SU-DHL-6 (cell line): ENCODE measurements around the gene ZDHHC11B.
"Not testable (repeated sequence)": the region's sequence is repeated elsewhere in the genome, so short reads cannot be mapped to it uniquely, and the experiment has no call there.

Experiments used
- H2AFZ ChIP-seq: fragments of 200-600 bp; sonication (generic); 2 replicates; pipeline ENCODE4 v1.6.1; 2014; ENCODE audit warnings: low read depth, mild to moderate bottlenecking, moderate library complexity, mixed read lengths, antibody characterized with exemption, low read length; ENCODE audit not compliant: severe bottlenecking
- H3F3A ChIP-seq: fragments of 200-600 bp; shearing (Covaris generic); 2 replicates; pipeline ENCODE4 v1.6.0; 2016; ENCODE audit warnings: antibody characterized with exemption, mild to moderate bottlenecking; ENCODE audit not compliant: insufficient read depth
- H3K27ac ChIP-seq: fragments of 200-600 bp; sonication (generic); 2 replicates; pipeline ENCODE4 v1.5.1; 2016; ENCODE audit warnings: low read depth, mild to moderate bottlenecking, low read length, moderate library complexity, mixed read lengths
- H3K27me3 ChIP-seq: fragments of 200-600 bp; sonication (generic), shearing (Covaris generic); 2 replicates; pipeline ENCODE4 v1.6.0; 2014; ENCODE audit warnings: mild to moderate bottlenecking, low read length
- H3K36me3 ChIP-seq: fragments of 200-600 bp; sonication (generic); 2 replicates; pipeline ENCODE4 v1.6.1; 2014; ENCODE audit warnings: mild to moderate bottlenecking, low read length, mixed read lengths
- H3K4me2 ChIP-seq: fragments of 300-600, 200-600 bp; shearing (Covaris generic), sonication (generic); 2 replicates; pipeline ENCODE4 v1.6.0; 2014; ENCODE audit warnings: low read length, low read depth, mild to moderate bottlenecking; ENCODE audit not compliant: poor library complexity, severe bottlenecking
- H3K4me3 ChIP-seq: fragments of 200-600 bp; sonication (generic); 2 replicates; pipeline ENCODE4 v1.5.1; 2014; ENCODE audit warnings: antibody characterized with exemption, low read length, mild to moderate bottlenecking, mixed read lengths; ENCODE audit not compliant: insufficient read depth, poor library complexity, severe bottlenecking
- H3K79me2 ChIP-seq: fragments of 200-600 bp; sonication (generic); 2 replicates; pipeline ENCODE4 v1.6.1; 2014; ENCODE audit warnings: mild to moderate bottlenecking, low read length, moderate library complexity; ENCODE audit not compliant: insufficient read depth
- H3K9ac ChIP-seq: fragments of 200-600 bp; sonication (generic); 2 replicates; pipeline ENCODE4 v1.7.0; 2014; ENCODE audit warnings: mild to moderate bottlenecking, low read length
- H3K9me2 ChIP-seq: fragments of 200-600 bp; sonication (generic); replicated peaks from 2 replicates; pipeline ENCODE4 v1.6.1; 2014; ENCODE audit warnings: low read length; ENCODE audit not compliant: insufficient read depth
- H3K9me3 ChIP-seq: fragments of 200-600 bp; sonication (generic); 2 replicates; pipeline ENCODE4 v1.6.1; 2014; ENCODE audit warnings: low read length, mixed read lengths; ENCODE audit not compliant: insufficient read depth
- H4K20me1 ChIP-seq: fragments of 200-600 bp; sonication (generic); 2 replicates; pipeline ENCODE4 v1.6.1; 2014; ENCODE audit warnings: low read depth, mild to moderate bottlenecking, antibody characterized with exemption, low read length, moderate library complexity, mixed read lengths
- EZH2phosphoT487 ChIP-seq: fragments of 200-600 bp; sonication (generic), shearing (Covaris generic); conservative IDR thresholded peaks from 2 replicates; pipeline ENCODE4 v1.6.1; 2018; ENCODE audit warnings: mild to moderate bottlenecking, antibody characterized with exemption, low read length, moderate library complexity, mixed read lengths
- TF ChIP-seq, protein P1 (sequence below): fragments of 200-600 bp; sonication (generic); IDR thresholded peaks from one replicate; pipeline ENCODE4 v1.5.1; 2017; ENCODE audit warnings: antibody characterized with exemption, mild to moderate bottlenecking, low read length, moderate library complexity; ENCODE audit not compliant: insufficient read depth, poor library complexity, severe bottlenecking

The ZDHHC11B gene, protein sequence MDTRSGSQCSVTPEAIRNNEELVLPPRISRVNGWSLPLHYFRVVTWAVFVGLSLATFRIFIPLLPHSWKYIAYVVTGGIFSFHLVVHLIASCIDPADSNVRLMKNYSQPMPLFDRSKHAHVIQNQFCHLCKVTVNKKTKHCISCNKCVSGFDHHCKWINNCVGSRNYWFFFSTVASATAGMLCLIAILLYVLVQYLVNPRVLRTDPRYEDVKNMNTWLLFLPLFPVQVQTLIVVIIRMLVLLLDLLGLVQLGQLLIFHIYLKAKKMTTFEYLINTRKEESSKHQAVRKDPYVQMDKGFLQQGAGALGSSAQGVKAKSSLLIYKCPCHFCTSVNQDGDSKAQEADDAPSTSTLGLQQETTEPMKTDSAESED

DNA sequence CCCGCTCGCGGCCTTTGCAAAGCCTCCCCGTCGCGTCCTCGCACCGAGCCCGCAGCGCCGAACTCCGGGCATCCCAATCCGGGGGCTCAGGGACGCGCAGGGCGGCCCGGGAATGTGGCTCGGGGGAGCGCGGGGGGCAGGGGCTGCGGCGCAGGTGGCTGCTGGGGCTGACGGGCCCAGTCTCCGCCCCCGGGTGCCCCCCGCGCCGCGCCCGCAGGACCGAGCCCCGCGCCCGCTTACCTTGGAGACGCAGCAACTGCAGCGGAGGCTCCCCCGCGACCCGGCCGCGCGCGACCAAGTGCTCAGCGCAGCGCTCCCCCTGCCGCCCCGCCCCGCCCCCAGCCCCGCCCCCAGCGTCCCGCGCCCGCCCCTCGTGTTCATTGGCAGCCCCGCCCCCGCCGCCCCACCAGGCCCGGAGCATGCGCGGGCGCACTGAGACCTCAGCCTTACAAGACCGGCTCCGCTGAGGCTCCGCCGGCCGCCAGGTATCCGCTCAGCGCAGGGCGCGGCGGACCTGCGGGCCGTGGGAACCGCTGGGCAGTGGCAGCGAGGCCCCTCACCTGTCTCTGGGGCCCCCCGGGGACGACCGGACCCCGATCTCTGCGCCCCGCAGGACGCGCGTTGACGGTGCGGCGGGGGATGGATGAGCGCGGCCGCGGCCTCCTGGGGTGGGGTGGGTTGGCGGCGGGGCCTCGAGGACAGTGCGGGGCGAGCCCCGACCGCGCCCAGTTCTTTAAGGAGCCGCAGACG lies at the start of gene ZDHHC11B:
ZDHHC11B (minus strand) TSS at position 302 of the 750 bp plus-strand sequence. CDS start 17,810 bp downstream, outside the sequence.
- not testable (repeated sequence) for H4K20me1 ChIP-seq, H3K27me3 ChIP-seq, H3K36me3 ChIP-seq, H3K9me3 ChIP-seq, H3K27ac ChIP-seq, H3K9me2 ChIP-seq, H3F3A ChIP-seq, H3K79me2 ChIP-seq
- Histone ChIP-seq H2AFZ (peak within 1 kb of the TSS; percentile 74), H3K4me3 (peak within 1 kb of the TSS; percentile 52), H3K4me2 (peak within 1 kb of the TSS; percentile 57), H3K9ac (peak within 1 kb of the TSS; percentile 43)

DNA sequence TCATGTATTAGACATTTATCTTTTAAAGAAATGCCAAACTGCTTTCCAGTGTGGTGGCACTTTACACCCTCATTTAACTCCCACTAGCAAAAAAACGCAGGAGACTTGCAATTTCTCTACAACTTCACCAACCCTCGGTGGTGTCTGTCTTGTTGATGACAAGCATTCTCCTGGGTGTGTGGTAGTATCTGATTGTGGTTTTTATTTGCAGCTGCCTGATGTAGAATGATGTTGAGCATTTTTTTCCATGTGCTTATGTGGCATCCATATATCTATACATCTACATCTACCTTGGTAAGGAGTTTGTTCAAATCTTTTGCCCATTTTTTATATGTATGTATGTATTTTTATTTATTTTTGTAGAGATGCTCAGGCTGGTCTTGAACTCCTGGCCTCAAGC lies 49.5 kb upstream of the ZDHHC11B start:
- not testable (repeated sequence) for H4K20me1 ChIP-seq, H3K9me2 ChIP-seq, H3K36me3 ChIP-seq, H3F3A ChIP-seq, H3K9ac ChIP-seq, H3K4me2 ChIP-seq, H3K9me3 ChIP-seq, H3K27me3 ChIP-seq, H2AFZ ChIP-seq, H3K79me2 ChIP-seq, H3K27ac ChIP-seq, H3K4me3 ChIP-seq

DNA sequence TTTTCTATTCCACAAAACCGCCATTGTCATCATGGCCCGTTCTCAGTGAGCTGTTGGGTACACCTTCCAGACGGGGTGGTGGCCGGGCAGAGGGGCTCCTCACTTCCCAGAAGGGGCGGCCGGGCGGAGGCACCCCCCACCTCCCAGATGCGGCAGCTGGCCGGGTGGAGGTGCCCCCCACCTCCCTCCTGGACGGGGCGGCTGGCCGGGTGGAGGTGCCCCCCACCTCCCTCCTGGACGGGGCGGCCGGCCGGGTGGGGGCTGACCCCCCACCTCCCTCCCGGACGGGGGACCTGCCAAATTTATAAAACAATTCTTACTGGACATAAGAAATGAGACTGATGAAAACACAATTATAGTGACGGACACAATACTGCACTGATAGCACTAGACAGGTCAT lies 43.7 kb upstream of the ZDHHC11B start:
- not testable (repeated sequence) for H3K27me3 ChIP-seq, H3K4me2 ChIP-seq, H3K36me3 ChIP-seq, H4K20me1 ChIP-seq, H2AFZ ChIP-seq, H3K79me2 ChIP-seq, H3K9me3 ChIP-seq, H3K9ac ChIP-seq, H3K27ac ChIP-seq, H3K9me2 ChIP-seq, H3F3A ChIP-seq, H3K4me3 ChIP-seq

DNA sequence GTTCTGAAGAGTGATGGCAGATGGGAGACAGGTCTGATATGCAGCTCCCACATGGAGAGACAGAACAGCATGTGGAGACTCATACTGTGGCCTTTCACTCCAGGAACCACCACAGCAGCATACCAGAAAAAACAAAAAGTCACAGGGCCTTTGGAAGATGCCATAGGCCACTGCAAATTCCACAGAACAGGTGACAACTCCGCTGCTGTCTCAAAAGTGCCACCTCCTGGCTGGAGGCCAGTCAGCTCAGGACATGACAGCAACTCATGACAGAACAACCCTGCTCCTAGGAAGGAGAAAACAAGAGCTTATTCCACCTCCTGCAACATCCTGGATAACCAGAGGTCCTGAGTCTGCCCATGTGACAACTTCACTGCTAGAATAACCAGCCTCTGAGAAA lies 41.0 kb upstream of the ZDHHC11B start:
- H3F3A ChIP-seq, H4K20me1 ChIP-seq, H3K79me2 ChIP-seq, H3K9ac ChIP-seq, H3K9me3 ChIP-seq, H3K36me3 ChIP-seq, H2AFZ ChIP-seq, H3K4me3 ChIP-seq, H3K27ac ChIP-seq, H3K9me2 ChIP-seq, H3K27me3 ChIP-seq, H3K4me2 ChIP-seq: not testable (repeated sequence)

DNA sequence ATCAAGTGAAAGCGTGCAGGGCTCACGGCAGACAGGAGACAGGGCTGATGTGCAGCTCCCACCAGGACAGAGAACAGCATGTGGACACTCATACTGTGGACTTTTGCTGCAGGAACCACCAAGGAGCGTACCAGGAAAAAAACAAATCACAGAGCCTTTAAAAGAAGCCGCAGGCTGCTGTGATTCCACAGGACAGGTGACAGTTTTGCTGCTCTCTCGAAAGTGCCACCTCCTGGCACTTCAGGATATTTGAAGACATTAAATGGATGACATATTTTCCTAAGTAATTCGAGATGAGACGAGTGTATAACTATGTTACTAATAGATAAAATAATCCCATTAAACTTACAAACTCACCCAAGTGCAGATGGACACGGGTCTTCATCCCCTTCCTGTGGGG lies 37.0 kb upstream of the ZDHHC11B start:
- no peak overlapping the region for H3K9ac ChIP-seq
- H3K79me2 ChIP-seq, result no peaks in the 10 kb centered on the region
- no peaks in the 10 kb centered on the region for H3K36me3 ChIP-seq
- no peaks in the 10 kb centered on the region for H4K20me1 ChIP-seq
- H3K4me3 ChIP-seq, result no peak overlapping the region
- H3F3A ChIP-seq, result no peaks in the 10 kb centered on the region
- no peaks in the 10 kb centered on the region for H3K27me3 ChIP-seq
- H3K27ac ChIP-seq, result no peak overlapping the region
- no peak overlapping the region for H2AFZ ChIP-seq
- no peak for TF ChIP-seq EZH2phosphoT487
- TF ChIP-seq, protein P1, sequence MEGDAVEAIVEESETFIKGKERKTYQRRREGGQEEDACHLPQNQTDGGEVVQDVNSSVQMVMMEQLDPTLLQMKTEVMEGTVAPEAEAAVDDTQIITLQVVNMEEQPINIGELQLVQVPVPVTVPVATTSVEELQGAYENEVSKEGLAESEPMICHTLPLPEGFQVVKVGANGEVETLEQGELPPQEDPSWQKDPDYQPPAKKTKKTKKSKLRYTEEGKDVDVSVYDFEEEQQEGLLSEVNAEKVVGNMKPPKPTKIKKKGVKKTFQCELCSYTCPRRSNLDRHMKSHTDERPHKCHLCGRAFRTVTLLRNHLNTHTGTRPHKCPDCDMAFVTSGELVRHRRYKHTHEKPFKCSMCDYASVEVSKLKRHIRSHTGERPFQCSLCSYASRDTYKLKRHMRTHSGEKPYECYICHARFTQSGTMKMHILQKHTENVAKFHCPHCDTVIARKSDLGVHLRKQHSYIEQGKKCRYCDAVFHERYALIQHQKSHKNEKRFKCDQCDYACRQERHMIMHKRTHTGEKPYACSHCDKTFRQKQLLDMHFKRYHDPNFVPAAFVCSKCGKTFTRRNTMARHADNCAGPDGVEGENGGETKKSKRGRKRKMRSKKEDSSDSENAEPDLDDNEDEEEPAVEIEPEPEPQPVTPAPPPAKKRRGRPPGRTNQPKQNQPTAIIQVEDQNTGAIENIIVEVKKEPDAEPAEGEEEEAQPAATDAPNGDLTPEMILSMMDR, result no peak
- no peaks in the 10 kb centered on the region for H3K9me2 ChIP-seq
- no peaks in the 10 kb centered on the region for H3K9me3 ChIP-seq
- H3K4me2 ChIP-seq, result no peak overlapping the region
